Stimulated activated naive CD4-positive, alpha-beta T cell treated with Interleukin-2 at 50 U/mL for 16 hours (primary cell): Measurements from ENCODE around the gene HSD17B12.
"Not testable (repeated sequence)": the region's sequence is repeated elsewhere in the genome, so short reads cannot be mapped to it uniquely, and the experiment has no call there.

ENCODE experiments used
- DNase-seq: peaks from one replicate; lab custom pipeline; 2025; lab: John Stamatoyannopoulos, UW

Gene HSD17B12

DNA sequence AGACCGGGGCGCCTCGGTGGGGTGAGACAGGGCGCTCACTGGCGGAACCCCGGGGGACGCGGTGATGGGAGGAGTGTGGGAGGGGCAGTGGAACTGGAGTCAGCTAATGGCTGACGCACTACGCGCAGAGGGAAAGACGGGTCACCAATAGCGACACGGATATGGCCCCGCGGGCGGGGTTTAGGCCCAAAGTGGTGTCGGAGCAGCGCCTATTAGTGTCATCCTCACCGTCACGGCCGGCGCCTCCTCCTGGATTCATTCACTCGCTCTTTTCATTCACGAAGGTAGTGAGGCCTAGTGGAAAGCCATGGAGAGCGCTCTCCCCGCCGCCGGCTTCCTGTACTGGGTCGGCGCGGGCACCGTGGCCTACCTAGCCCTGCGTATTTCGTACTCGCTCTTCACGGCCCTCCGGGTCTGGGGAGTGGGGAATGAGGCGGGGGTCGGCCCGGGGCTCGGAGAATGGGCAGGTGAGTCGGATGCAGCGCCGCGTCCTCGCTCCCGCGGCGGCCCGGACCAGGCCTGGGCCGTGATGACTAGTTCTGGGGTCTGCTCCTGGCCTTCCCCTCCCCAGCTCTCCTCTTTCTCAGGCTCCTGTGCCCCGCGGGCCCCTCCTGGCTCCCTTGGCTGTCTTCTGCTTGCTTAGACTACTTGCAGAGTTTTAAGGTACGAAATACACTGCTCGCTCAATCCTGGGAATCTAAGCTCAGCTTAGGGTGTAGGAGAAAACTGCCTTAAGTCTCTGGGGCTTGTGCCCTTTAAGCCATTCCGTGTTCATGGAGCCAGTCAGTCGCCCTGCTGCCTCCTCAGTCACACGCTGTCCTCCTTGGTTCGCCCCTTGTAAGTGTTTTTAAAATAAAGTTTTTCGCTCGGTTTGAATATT lies at the start of gene HSD17B12:
HSD17B12 (plus strand) TSS at position 218 of the 880 bp plus-strand sequence; CDS start at position 308, 90 bp downstream.
- peak; percentile 99 for DNase-seq

GRCh38 chr11:43631732-43632131 lies 48.8 kb upstream of the HSD17B12 start:
- no peak for DNase-seq

DNA sequence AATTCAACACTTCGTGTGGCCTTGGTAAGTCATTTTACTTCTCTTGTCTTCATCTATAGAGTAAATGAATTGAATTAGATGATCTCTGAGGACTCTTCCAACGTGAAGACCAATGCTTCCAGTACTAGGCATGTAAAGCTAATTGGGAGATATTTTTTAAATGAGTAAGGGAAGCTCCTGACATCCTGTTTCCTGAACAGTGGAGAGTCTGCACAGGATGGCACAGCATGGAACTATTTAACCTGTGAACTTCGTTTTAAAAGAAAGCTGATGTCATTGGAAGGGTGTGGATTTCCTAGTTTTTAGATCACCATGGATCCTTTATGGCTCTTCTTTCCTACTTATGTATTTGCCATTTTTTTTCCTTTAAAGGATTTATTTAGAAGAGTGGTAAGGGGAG lies 48.4 kb upstream of the HSD17B12 start:
- DNase-seq = no peak

GRCh38 chr11:43638717-43639116 lies 41.8 kb upstream of the HSD17B12 start:
- no peak for DNase-seq

DNA sequence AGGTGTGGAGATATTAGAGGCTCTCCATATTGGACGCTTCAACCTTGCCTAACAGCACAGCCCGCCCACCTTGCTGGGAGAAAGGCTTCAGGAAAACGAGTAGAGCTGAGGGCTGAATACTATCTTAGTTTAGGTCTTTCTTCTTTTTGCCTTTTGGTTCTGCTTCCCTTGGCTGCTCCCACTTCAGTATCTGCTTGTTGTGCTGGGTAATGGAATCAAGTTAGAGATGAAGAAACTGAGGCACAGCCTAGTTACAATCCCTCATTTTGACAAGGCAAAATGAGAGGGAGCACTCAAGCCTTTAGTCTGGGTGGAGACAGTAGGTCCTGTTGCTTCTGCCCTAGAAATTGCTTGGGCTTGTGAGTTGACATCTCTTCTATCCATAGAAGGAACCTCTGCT lies 41.3 kb upstream of the HSD17B12 start:
- no peak for DNase-seq

DNA sequence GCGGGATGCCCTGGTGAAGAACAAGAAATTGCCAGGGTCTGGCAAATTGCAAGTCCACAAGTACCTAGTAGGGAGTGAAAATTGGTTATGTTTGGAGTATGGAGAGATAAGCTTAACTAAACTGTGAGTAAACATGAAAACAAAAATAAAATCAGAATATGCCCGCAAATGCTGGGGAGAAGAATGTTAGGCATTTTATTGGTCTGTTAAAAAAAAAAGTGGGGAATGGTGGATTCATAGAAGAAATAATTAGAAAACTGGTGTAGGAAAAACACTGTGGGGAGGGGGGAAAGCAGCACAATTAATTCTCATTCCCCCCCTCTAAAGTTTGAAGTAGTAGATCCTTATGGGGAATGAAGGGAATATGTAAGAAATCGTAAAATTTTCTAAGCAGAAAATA lies 40.6 kb upstream of the HSD17B12 start:
- DNase-seq = no peak

- peak; percentile 83 for DNase-seq
Observed at GRCh38 chr11:43643898-43644620, 36.5 kb upstream of the HSD17B12 start.

- DNase-seq = no peak
Observed at GRCh38 chr11:43644621-43645299, 35.8 kb upstream of the HSD17B12 start.

DNA sequence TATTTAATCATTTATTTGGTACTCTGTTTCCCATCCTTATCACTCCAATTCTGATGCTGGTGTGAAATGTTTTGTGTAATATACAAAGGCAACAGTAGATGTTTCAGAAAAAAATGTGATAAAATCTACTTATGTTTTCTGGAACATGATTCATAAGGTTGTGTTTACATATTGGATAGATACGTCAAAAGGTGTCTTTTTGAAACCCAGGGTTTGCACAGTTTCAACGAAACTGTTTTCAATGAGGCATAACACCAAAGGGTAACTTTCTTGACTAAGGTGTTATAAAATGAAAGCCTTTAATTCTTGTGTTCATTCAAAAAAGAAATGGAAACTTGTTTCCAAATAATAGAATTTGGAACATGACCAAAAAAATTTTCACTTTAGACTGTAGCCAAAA lies 33.8 kb upstream of the HSD17B12 start:
- no peak for DNase-seq

GRCh38 chr11:43648888-43649287 lies 31.6 kb upstream of the HSD17B12 start:
- no peak for DNase-seq

DNA sequence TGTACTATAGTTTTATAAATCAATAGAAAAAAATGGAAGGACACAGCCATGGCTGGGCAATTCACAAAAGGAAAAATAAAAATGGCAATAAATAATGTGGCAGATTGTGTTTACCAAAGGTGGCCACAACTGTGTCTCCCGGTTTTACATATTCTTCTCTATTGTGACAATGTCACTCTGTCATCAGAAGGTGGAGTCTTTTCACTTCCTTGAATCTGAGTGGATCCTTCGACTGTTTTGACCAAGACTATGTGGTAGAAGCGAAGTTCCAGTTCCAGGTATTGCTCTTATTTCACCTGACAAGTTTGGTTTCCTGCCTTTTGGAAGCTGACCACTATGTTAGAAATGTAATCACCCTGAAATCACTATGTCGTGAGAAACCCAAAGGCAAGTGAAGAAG lies 31.0 kb upstream of the HSD17B12 start:
- DNase-seq = no peak

GRCh38 chr11:43649921-43650320 lies 30.6 kb upstream of the HSD17B12 start:
- no peak for DNase-seq

- not testable (repeated sequence) for DNase-seq
Observed at GRCh38 chr11:43663018-43663417, 17.5 kb upstream of the HSD17B12 start.

- DNase-seq = no peak
Observed at GRCh38 chr11:43664295-43664694, 16.2 kb upstream of the HSD17B12 start.

GRCh38 chr11:43671284-43671683 lies 9.3 kb upstream of the HSD17B12 start:
- DNase-seq = not testable (repeated sequence)

- DNase-seq = no peak
Observed at GRCh38 chr11:43674560-43674959, 6.0 kb upstream of the HSD17B12 start.

DNA sequence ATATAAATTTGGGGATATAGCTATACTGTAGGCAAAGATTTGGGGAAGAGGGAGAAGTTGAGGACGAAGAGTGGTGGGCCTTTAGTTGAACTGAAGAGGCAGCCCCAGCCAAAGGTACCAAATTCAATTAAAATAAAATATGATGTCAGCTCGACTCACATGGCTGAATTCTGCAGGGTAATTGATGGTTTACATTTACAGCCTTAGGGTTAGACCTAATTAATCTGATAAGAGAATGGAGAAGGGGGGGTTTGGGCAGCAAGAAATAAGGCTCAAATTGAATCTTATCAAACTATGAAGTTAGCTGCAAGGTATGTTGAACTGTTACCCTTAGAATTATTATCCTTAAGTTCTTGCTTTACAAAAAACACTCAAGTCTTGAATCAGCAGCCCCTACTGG lies 3.6 kb upstream of the HSD17B12 start:
- no peak for DNase-seq

DNA sequence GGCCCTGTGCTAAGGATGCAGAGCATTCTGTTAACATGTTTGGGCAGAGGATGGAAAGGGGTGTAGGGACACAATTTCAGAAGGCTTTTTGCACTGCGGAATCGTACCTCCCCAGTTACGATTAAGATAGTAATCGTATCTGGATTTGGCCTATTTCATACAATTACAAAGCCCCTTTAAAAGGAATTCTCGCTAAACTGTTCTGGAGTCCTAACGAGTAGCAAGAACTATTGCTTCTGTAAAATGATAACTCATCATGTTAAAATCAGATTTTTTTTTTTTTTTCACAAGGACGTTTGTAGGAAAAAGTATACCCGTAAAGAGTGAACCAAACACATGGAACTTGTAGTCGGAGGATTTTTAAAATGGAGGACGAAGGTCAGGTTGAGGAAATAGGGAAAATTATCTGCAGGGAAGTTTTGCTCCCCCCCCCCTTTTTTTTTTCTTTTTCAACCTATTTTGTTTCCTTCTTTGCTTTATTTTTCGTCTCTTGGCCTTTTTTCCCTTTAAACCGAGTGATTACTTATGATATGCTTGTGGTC lies 934 bp downstream of the HSD17B12 start:
- no peak for DNase-seq

DNA sequence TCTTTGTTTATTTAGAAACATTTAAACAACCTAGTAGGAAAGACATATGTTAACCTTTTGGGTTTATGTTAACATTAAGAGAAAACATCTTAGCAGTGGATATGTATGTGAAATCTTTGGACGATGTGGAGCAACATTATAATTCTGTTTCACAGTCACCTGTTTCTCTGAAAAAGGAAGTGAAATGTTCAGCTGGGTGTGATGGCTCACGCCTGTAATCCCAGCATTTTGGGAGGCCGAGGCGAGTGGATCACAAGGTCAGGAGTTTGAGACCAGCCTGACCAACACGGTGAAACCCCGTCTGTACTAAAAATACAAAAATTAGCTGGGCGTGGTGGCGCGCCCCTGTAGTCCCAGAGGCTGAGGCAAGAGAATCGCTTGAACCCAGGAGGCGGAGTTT lies 1.5 kb downstream of the HSD17B12 start:
- DNase-seq = not testable (repeated sequence)

- no peak for DNase-seq
Observed at GRCh38 chr11:43685440-43685839, 4.9 kb downstream of the HSD17B12 start.

- DNase-seq = no peak
Observed at GRCh38 chr11:43686207-43686606, 5.7 kb downstream of the HSD17B12 start.

- DNase-seq = no peak
Observed at GRCh38 chr11:43687120-43687791, 6.7 kb downstream of the HSD17B12 start.
